Ovary (tissue), 3 donors: ENCODE measurements around the gene PARD3.

Experiments used
- POLR2A ChIP-seq: fragments of 450-650 bp; IDR thresholded peaks from one replicate; pipeline ENCODE4 v1.6.1; 2017; ENCODE audit warnings: antibody characterized with exemption, mild to moderate bottlenecking, moderate library complexity
- TF ChIP-seq, protein P1 (sequence below), 3 donors: fragments of 450-650 bp in 2 of 3; fragments of 200-600 bp in 1 of 3; IDR thresholded peaks; one replicate each; pipeline versions ENCODE4 v1.5.1 to v1.8.0; 2016 to 2022; ENCODE audit warnings: antibody characterized with exemption in 3 of 3, mild to moderate bottlenecking in 1 of 3
- donor health status: DM: no; HTN: no; CAD: no.

DNA sequence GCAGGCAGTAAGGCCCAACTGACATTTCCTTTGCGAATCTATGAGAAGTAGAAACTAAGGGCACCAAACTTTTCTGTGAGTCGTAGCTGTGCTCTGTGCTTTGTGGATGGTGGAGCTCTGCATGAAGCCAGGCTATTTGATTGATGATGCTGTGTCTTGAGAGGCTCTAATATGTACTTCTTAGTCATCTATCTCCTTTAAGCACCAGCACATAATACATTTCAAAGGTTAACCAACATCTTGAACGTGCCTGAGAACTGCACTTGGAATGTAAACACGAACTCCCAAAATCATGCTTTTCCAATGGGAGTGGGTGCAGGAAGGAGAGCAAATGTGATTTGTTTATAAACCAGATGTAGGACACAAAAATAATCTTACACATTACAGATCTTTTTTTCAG is 411.6 kb downstream of the PARD3 start:
- no peak for TF ChIP-seq POLR2A
- TF ChIP-seq, protein P1, sequence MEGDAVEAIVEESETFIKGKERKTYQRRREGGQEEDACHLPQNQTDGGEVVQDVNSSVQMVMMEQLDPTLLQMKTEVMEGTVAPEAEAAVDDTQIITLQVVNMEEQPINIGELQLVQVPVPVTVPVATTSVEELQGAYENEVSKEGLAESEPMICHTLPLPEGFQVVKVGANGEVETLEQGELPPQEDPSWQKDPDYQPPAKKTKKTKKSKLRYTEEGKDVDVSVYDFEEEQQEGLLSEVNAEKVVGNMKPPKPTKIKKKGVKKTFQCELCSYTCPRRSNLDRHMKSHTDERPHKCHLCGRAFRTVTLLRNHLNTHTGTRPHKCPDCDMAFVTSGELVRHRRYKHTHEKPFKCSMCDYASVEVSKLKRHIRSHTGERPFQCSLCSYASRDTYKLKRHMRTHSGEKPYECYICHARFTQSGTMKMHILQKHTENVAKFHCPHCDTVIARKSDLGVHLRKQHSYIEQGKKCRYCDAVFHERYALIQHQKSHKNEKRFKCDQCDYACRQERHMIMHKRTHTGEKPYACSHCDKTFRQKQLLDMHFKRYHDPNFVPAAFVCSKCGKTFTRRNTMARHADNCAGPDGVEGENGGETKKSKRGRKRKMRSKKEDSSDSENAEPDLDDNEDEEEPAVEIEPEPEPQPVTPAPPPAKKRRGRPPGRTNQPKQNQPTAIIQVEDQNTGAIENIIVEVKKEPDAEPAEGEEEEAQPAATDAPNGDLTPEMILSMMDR (IDR thresholded peaks at IDR 0.05), result no peak
